B cell (primary cell): ENCODE measurements around the gene TMEM161B. TPM values are rescaled to one million over a fixed set of nuclear protein-coding genes. Genes with fewer than 3 reads are reported as not detected.

Experiments used
- ATAC-seq: fragments of 200-7000 bp; cut with Tn5 transposase; one replicate; pipeline ENCODE4 v1.10.0; 2021; ENCODE audit warnings: low read depth, mild to moderate bottlenecking, moderate number of reproducible peaks, moderate library complexity
- CTCF ChIA-PET: fragments of 350-600 bp; sonication (Branson Sonifier 250); formaldehyde crosslinking; loops from one replicate; lab custom pipeline; 2021; ENCODE audit warnings: antibody characterized with exemption, inconsistent platforms; lab: Charles Lee
- POLR2A ChIA-PET: fragments of 350-600 bp; sonication (Branson Sonifier 250); formaldehyde crosslinking; loops from one replicate; lab custom pipeline; 2021; ENCODE audit warnings: antibody characterized with exemption; lab: Charles Lee
- DNase-seq: peaks from one replicate; pipeline ENCODE4 v3.0.0; 2013
- H2AFZ ChIP-seq: 2 replicates; pipeline ENCODE4 v1.6.1; 2012; ENCODE audit warnings: mild to moderate bottlenecking, low read depth, low read length; ENCODE audit not compliant: insufficient read depth, poor library complexity, severe bottlenecking
- H3K27ac ChIP-seq, 2 donors: 1 replicate in 1 of 2; 2 replicates in 1 of 2; pipeline ENCODE4 v1.5.1; 2012 to 2013; ENCODE audit warnings: low read length in 2 of 2, mild to moderate bottlenecking in 2 of 2, moderate library complexity in 1 of 2
- H3K27me3 ChIP-seq, 4 experiments: fragments of 200-600 bp in 1 of 4; sonication (generic) in 1 of 4; replicated peaks in 1 of 4; 1 replicate in 2 of 4; 2 replicates in 2 of 4; pipeline versions ENCODE4 v1.6.1 to v1.7.0; 2013 to 2016; ENCODE audit warnings: low read length in 3 of 4, mild to moderate bottlenecking in 2 of 4, mixed read lengths in 1 of 4, moderate library complexity in 1 of 4; ENCODE audit not compliant: insufficient read depth in 4 of 4, control insufficient read depth in 3 of 4; ENCODE audit errors: control extremely low read depth in 1 of 4
- H3K36me3 ChIP-seq, 2 experiments: replicated peaks in 1 of 2; 1 replicate in 1 of 2; 2 replicates in 1 of 2; pipeline versions ENCODE4 v1.6.1 to v1.7.1; 2013; ENCODE audit warnings: low read length in 1 of 2; ENCODE audit not compliant: insufficient read depth in 2 of 2, control insufficient read depth in 1 of 2; ENCODE audit errors: control extremely low read depth in 1 of 2, extremely low read depth in 1 of 2
- H3K4me1 ChIP-seq, 2 donors: fragments of 200-600 bp in 1 of 2; sonication (generic) in 1 of 2; 1 replicate in 1 of 2; 2 replicates in 1 of 2; pipeline versions ENCODE4 v1.5.1 to v1.6.1; 2013 to 2017; ENCODE audit warnings: low read length in 2 of 2; ENCODE audit not compliant: control insufficient read depth in 2 of 2, insufficient read depth in 2 of 2
- H3K4me2 ChIP-seq: replicated peaks from 2 replicates; pipeline ENCODE3; 2012; ENCODE audit warnings: mild to moderate bottlenecking, low read depth, low read length; ENCODE audit not compliant: poor library complexity, severe bottlenecking
- H3K4me3 ChIP-seq, 5 experiments: fragments of 200-600 bp in 1 of 5; sonication (generic) in 1 of 5; 1 replicate in 3 of 5; 2 replicates in 2 of 5; pipeline versions ENCODE4 v1.5.1 to v1.7.0; 2011 to 2016; ENCODE audit warnings: low read length in 4 of 5, mild to moderate bottlenecking in 4 of 5, low read depth in 2 of 5, control low read depth in 1 of 5, moderate library complexity in 1 of 5; ENCODE audit not compliant: insufficient read depth in 1 of 5; ENCODE audit errors: control extremely low read depth in 1 of 5, extremely low read depth in 1 of 5
- H3K79me2 ChIP-seq: fragments of 200-600 bp; sonication (generic); one replicate; pipeline ENCODE4 v1.6.0; 2016; ENCODE audit warnings: low read length; ENCODE audit not compliant: control insufficient read depth, insufficient read depth
- H3K9ac ChIP-seq: fragments of 200-600 bp; sonication (generic); 2 replicates; pipeline ENCODE4 v1.6.1; 2017; ENCODE audit warnings: mild to moderate bottlenecking, low read length, moderate library complexity
- H3K9me3 ChIP-seq, 3 donors: one replicate each; pipeline versions ENCODE4 v1.6.1 to v1.7.1; 2013; ENCODE audit warnings: low read length in 2 of 3; ENCODE audit not compliant: control insufficient read depth in 2 of 3, insufficient read depth in 1 of 3; ENCODE audit errors: control extremely low read depth in 1 of 3
- H4K20me1 ChIP-seq: 2 replicates; pipeline ENCODE4 v1.6.0; 2012; ENCODE audit warnings: mild to moderate bottlenecking, low read length; ENCODE audit not compliant: insufficient read depth, control insufficient read depth, poor library complexity, severe bottlenecking
- H3K27ac Mint-ChIP-seq: one replicate; pipeline ENCODE4 v1.8.0; 2021; ENCODE audit warnings: mixed read lengths
- H3K27me3 Mint-ChIP-seq: one replicate; pipeline ENCODE4 v1.8.0; 2021; ENCODE audit warnings: mixed read lengths
- H3K4me1 Mint-ChIP-seq: one replicate; pipeline ENCODE4 v1.8.0; 2021; ENCODE audit warnings: mixed read lengths
- H3K4me3 Mint-ChIP-seq: one replicate; pipeline ENCODE4 v1.8.0; 2021; ENCODE audit warnings: mixed read lengths
- H3K9me3 Mint-ChIP-seq: one replicate; pipeline ENCODE4 v1.8.0; 2022; ENCODE audit warnings: mixed read lengths; ENCODE audit not compliant: insufficient read depth
- CTCF ChIP-seq: fragments of 200-600 bp; IDR thresholded peaks from one replicate; pipeline ENCODE4 v1.8.0; 2022; ENCODE audit warnings: antibody characterized with exemption, mild to moderate bottlenecking
- EZH2 ChIP-seq: IDR thresholded peaks from 2 replicates; pipeline ENCODE4 v1.6.1; 2012; ENCODE audit warnings: borderline replicate concordance, low read depth, mild to moderate bottlenecking, moderate library complexity, low read length; ENCODE audit not compliant: insufficient read depth, poor library complexity, severe bottlenecking
- WGBS: methylation state at CpG from one replicate; pipeline ENCODE4 v1.1.5; 2013; ENCODE audit warnings: missing lambda C conversion rate; ENCODE audit not compliant: insufficient coverage; 5-methylcytosine and 5-hydroxymethylcytosine counted together
- intact Hi-C: fragments of 100-400 bp; cut with micrococcal nuclease; formaldehyde crosslinking; loops from one replicate; pipeline ENCODE4 v1.10.0; 2022
- polyA plus RNA-seq: library from polyadenylated mRNA; depleted of rRNA; stranded (reverse); fragments of >200 nt; gene quantifications from 2 replicates; pipeline ENCODE4 v1.2.3, GENCODE V29; 2012
- total RNA-seq, 2 donors: library from RNA; stranded (reverse); fragments of 120-200 nt in 1 of 2; gene quantifications; 1 replicate in 1 of 2; 2 replicates in 1 of 2; pipeline versions ENCODE4 v1.2.3 to v1.2.4, GENCODE V29; 2013 to 2022

Gene TMEM161B
- total and polyA plus RNA-seq, 2 donors (not counting 1 experiment from before 2014, with no cell fraction given), result 12.7 to 32.2 TPM

DNA sequence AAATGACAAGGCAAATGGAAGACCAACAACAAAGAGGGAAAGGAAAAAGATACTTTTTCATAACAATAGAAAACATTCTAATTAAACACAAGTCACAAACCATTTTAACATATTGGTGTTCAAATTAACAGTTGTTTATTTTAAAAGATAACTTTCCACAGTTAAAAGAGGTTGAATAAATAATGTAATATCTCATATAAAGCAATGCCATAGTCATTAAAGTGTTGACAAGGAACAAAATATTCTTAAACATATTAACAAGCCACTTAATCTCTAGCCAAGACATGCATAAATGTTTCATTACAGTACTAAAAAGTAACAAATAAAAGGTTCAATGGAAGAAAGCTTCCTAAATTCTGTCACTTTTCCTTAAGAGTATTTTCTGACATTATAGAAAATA lies 12.6 kb downstream of the TMEM161B start:
- H3K4me1 Mint-ChIP-seq, result peaks cover 15% of the 10 kb centered on the region
- CTCF ChIA-PET, result no interaction called here

GRCh38 chr5:88254320-88254719 lies 14.3 kb downstream of the TMEM161B start:
- H3K4me1 ChIP-seq, result no peaks in the 10 kb centered on the region
- TF ChIP-seq CTCF, result no peak
- TF ChIP-seq EZH2, result no peak
- H3K27ac ChIP-seq, result no peak overlapping the region
- no peak overlapping the region for H3K27ac Mint-ChIP-seq
- no peak for DNase-seq
- peaks cover 29% of the 10 kb centered on the region for H3K4me1 Mint-ChIP-seq
- no peaks in the 10 kb centered on the region for H3K9me3 Mint-ChIP-seq
- no peak for ATAC-seq
- CTCF ChIA-PET, result no interaction called here
- no peak overlapping the region for H3K9ac ChIP-seq
- POLR2A ChIA-PET, result no interaction called here
- H3K4me3 ChIP-seq, result no peak overlapping the region
- peaks cover 1 to 4% of the 10 kb centered on the region in 2 experiments for H3K36me3 ChIP-seq
- no peaks in the 10 kb centered on the region for H3K27me3 Mint-ChIP-seq
- peaks cover 94% of the 10 kb centered on the region for H3K79me2 ChIP-seq
- H3K27me3 ChIP-seq, result no peaks in the 10 kb centered on the region
- H2AFZ ChIP-seq, result no peak overlapping the region
- H3K4me2 ChIP-seq, result no peak overlapping the region
- peaks cover 76% of the 10 kb centered on the region for H4K20me1 ChIP-seq
- no peaks in the 10 kb centered on the region for H3K9me3 ChIP-seq
- WGBS, result no CpG with 5 or more reads among the region's 1 CpG
- intact Hi-C loops, result no loop called here
- H3K4me3 Mint-ChIP-seq, result no peak overlapping the region

More for the DNA sequence above, 12.6 kb downstream of the TMEM161B start:
- intact Hi-C loops, result no loop called here
- peaks cover 0 to 1% of the 10 kb centered on the region in 2 experiments for H3K36me3 ChIP-seq
- Mint-ChIP-seq H3K9me3 (no peaks in the 10 kb centered on the region), H3K27me3 (no peaks in the 10 kb centered on the region), H3K4me3 (no peak overlapping the region), H3K27ac (no peak overlapping the region)
- ATAC-seq (no peak), DNase-seq (no peak)
- no peak overlapping the region for H3K4me2 ChIP-seq
- no peak overlapping the region for H3K9ac ChIP-seq
- TF ChIP-seq EZH2 (no peak), CTCF (no peak)
- H3K79me2 ChIP-seq, result peaks cover 93% of the 10 kb centered on the region
- no peaks in the 10 kb centered on the region for H3K4me1 ChIP-seq
- no peaks in the 10 kb centered on the region for H3K9me3 ChIP-seq
- POLR2A ChIA-PET, result no interaction called here
- H3K27ac ChIP-seq, result no peak overlapping the region
- H2AFZ ChIP-seq, result no peak overlapping the region
- H3K27me3 ChIP-seq, result no peaks in the 10 kb centered on the region
- no peak overlapping the region for H3K4me3 ChIP-seq
- peaks cover 70% of the 10 kb centered on the region for H4K20me1 ChIP-seq
